HUES6 (cell line): ENCODE data around the gene SNTG2.
"Not testable (repeated sequence)": the region's sequence is repeated elsewhere in the genome, so short reads cannot be mapped to it uniquely, and the experiment has no call there.

Source experiments
- H3K27ac ChIP-seq: 2 replicates; pipeline ENCODE4 v1.7.0; 2013; ENCODE audit warnings: low read depth, mild to moderate bottlenecking, low read length, inconsistent platforms
- H3K27me3 ChIP-seq: 2 replicates; pipeline ENCODE4 v1.6.1; 2013; ENCODE audit warnings: low read length; ENCODE audit not compliant: control insufficient read depth, insufficient read depth
- H3K36me3 ChIP-seq: 2 replicates; pipeline ENCODE4 v1.6.1; 2013; ENCODE audit warnings: low read length; ENCODE audit not compliant: control insufficient read depth, insufficient read depth
- H3K4me1 ChIP-seq: 2 replicates; pipeline ENCODE4 v1.6.1; 2013; ENCODE audit warnings: low read length; ENCODE audit not compliant: control insufficient read depth, insufficient read depth
- H3K4me3 ChIP-seq: 2 replicates; pipeline ENCODE4 v1.5.1; 2013; ENCODE audit warnings: low read depth, low read length
- H3K9ac ChIP-seq: one replicate; pipeline ENCODE4 v1.6.1; 2013; ENCODE audit warnings: mild to moderate bottlenecking, low read length
- H3K9me3 ChIP-seq: 2 replicates; pipeline ENCODE4 v1.6.1; 2013; ENCODE audit warnings: low read depth, low read length; ENCODE audit not compliant: control insufficient read depth, insufficient read depth

SNTG2 gene

DNA sequence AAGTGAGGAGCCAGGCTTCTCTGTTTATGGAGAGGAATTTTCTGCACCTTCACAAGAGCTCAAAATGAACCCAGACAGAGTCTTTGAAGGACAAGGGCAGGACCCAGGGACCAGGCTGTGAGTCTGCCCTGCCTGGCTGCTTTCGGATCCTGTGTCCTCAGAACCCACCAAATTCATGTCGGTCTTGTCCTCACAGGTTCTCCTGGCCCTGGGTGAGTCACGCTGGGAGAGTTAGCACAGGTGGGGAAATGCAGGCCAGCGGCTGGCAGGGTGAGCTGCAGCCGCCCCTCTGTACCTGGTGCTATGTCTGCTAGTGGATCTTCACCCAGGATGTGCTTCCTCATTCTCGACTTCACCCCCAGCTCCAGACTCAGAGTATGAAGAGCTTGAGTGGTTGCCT lies 426.8 kb downstream of the SNTG2 start:
- Histone ChIP-seq H3K9ac (no peak overlapping the region), H3K27me3 (no peaks in the 10 kb centered on the region), H3K4me3 (no peak overlapping the region), H3K36me3 (no peaks in the 10 kb centered on the region), H3K9me3 (no peaks in the 10 kb centered on the region), H3K4me1 (peaks cover 8% of the 10 kb centered on the region; the same call in 1 of the 2 replicates), H3K27ac (no peak overlapping the region)

DNA sequence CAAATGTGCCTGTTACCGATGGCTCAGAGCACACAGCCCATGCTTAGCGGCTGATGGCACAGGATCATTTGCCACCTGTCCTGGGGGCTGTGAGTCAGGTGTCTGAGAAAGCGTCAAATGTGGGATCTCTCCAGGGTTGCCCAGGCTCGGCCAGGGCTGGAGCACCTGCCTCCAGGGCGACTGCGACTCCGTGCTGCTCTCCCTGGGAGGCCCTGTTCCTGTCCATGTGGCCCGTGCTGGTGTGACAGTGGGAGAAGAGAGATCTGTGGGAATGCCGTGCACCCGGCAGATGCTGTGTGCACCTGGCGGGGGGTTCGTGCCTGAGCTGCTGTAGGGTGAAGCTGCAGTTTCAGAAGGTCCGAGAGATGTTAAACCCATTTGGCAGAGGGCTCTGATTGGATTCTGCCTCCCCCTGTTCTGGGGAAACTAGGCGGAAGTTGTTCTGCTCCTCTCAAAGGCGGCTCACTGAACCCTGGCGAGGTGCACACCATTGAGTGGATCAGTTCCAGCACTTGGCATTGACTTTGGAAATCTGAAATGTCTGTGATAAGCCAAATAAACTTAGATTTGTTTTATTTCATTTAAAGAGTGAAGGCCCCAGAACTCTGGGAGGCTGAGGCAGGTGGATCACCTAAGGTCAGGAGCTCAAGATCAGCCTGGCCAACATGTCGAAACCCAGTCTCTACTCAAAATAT lies 428.0 kb downstream of the SNTG2 start:
- Histone ChIP-seq H3K4me1 (peaks cover 8% of the 10 kb centered on the region; the same call in 1 of the 2 replicates), H3K4me3 (no peak overlapping the region), H3K9me3 (no peaks in the 10 kb centered on the region), H3K36me3 (no peaks in the 10 kb centered on the region), H3K9ac (no peak overlapping the region), H3K27me3 (no peaks in the 10 kb centered on the region), H3K27ac (no peak overlapping the region)

DNA sequence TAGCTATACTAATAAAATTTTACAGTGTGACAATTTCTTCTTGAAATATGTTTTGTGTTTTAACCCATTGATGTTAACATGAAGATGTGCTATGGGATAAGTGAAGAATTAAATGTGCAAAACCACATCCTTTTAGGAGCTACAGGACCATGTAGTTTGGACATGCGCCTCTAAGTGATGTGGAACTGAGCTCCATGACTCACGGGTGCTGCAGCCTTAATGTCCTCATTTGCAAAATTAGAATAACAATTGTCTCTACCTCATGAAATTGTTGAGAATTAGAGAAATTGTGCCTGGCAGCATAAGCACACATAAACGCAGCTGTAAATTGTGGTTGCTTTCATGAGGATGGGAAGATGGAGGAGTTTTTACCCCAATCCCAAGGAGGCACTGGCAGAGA lies 431.0 kb downstream of the SNTG2 start:
- peaks cover 8% of the 10 kb centered on the region; the same call in 1 of the 2 replicates for H3K4me1 ChIP-seq
- H3K27ac ChIP-seq: no peak overlapping the region
- no peak overlapping the region for H3K4me3 ChIP-seq
- no peaks in the 10 kb centered on the region; the same call in 1 of the 2 replicates for H3K27me3 ChIP-seq
- H3K36me3 ChIP-seq: no peaks in the 10 kb centered on the region
- no peak overlapping the region for H3K9ac ChIP-seq
- H3K9me3 ChIP-seq: no peaks in the 10 kb centered on the region

DNA sequence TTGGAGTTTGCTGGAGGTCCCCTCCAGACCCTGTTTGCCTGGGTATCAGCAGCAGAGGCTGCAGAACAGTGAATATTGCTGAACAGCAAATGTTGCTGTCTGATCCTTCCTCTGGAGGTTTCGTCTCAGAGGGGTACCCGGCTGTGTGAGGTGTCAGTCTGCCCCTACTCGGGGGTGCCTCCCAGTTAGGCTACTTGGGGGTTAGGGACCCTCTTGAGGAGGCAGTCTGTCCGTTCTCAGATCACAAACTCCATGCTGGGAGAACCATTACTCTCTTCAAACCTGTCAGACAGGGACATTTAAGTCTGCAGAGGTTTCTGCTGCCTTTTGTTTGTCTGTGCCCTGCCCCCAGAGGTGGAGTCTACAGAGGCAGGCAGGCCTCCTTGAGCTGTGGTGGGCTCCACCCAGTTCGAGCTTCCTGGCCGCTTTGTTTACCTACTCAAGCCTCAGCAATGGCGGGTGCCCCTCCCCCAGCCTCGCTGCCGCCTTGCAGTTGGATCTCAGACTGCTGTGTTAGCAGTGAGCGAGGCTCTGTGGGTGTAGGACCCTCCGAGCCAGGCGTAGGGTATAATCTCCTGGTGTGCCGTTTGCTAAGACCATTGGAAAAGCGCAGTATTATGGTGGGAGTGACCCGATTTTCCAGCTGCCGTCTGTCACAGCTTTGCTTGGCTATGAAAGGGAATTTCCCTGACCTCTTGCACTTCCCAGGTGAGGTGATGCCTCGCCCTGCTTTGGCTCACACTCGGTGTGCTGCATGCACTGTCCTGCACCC lies 437.5 kb downstream of the SNTG2 start:
- not testable (repeated sequence) for H3K36me3 ChIP-seq, H3K27me3 ChIP-seq, H3K4me1 ChIP-seq, H3K9me3 ChIP-seq, H3K27ac ChIP-seq
- Histone ChIP-seq H3K4me3 (peak overlapping the region; percentile 60), H3K9ac (peak overlapping the region; percentile 46)

DNA sequence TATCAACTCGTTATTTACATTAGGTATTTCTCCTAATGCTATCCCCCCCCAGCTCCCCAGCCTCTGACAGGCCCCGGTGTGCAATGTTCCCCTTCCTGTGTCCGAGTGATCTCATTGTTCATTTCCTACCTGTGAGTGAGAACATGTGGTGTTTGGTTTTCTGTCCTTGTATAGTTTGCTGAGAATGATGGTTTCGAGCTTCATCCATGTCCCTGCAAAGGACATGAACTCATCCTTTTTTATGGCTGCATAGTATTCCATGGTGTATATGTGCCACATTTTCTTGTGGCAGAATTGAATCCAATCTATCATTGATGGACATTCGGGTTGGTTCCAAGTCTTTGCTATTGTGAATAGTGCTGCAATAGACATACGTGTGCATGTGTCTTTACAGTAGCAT lies 439.5 kb downstream of the SNTG2 start:
- H3K4me1 ChIP-seq: not testable (repeated sequence)

DNA sequence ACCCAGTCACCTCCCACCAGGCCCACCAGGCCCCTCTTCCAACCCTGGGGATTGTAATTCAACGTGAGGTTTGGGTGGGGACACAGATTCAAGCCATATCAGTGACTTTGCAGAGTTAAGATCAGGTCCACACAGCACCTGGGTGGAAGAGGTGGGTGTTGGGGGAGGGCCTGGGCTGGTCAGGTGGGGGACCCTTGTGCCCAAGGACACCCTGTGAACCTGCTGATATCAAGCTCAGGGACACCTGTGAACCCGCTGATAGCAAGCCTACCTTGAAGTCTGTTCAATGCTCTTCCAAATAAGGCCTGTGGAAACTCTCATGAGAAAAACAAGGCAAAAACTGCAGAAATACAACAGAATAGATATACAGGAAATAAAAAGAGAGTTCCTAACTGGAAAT lies 442.7 kb downstream of the SNTG2 start:
- Histone ChIP-seq H3K9me3 (no peaks in the 10 kb centered on the region), H3K27ac (no peak overlapping the region), H3K36me3 (no peaks in the 10 kb centered on the region), H3K4me1 (no peaks in the 10 kb centered on the region), H3K9ac (no peak overlapping the region), H3K27me3 (no peaks in the 10 kb centered on the region), H3K4me3 (no peak overlapping the region)

More for the DNA sequence above, 439.5 kb downstream of the SNTG2 start:
- H3K36me3 ChIP-seq, H3K27ac ChIP-seq, H3K9ac ChIP-seq, H3K27me3 ChIP-seq, H3K4me3 ChIP-seq, H3K9me3 ChIP-seq: not testable (repeated sequence)

DNA sequence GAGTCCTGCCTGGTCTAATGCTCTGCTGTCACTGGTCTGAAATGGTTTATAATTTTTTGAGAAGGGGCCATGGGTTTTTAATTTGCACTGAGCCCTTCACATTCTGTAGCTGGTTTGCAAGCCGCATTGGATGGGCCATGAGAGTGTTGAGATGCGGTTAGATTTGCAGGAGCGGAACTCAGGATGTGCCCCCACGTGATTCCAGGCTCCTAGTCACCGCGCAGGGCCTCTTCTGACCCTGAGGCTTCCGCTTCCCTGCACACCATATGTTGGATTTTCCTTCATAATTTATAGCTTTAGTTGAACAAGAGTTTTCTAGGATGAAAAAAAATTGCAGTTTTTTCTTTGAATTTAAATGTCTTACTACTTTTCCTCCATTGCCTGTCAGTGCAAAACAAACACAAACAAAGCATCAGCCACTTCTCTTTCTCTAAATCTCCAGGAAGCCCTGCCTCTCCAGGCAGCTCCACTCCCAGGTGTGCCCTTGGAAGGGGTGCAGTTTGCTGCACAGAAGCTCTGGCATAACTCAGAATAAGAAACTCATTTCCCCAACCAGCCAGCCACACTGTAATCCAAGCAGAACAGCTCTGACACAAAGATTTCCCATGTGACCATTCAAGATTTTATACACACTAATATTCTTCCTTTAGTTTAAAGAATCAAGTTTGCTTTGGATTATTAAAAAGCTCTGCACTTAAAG lies 444.2 kb downstream of the SNTG2 start:
- no peaks in the 10 kb centered on the region for H3K4me1 ChIP-seq
- H3K36me3 ChIP-seq: no peaks in the 10 kb centered on the region
- no peak overlapping the region for H3K9ac ChIP-seq
- H3K4me3 ChIP-seq: no peak overlapping the region
- H3K27ac ChIP-seq: no peak overlapping the region
- no peaks in the 10 kb centered on the region for H3K9me3 ChIP-seq
- no peaks in the 10 kb centered on the region for H3K27me3 ChIP-seq

DNA sequence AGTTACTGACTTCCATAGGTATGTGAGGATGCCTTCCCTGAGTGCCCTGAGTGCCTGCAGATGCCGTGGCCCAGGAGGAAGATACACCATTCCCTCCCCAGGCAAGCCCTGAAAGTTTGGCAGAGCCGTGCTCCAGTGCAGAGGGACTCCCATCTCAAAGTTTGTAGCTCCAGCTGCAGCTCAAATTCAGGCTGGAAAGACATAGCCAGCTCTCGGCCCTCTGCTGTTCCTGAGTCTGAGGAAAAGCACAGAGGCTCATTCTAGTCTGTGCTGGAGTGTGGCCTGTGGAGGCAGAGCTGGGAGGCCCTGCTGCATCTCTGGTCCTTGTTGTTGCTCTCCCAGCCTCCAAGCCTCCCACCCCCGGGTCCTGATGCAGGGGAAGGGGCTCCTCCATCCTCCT lies 446.7 kb downstream of the SNTG2 start:
- Histone ChIP-seq H3K27me3 (no peaks in the 10 kb centered on the region), H3K27ac (no peak overlapping the region), H3K4me1 (no peaks in the 10 kb centered on the region), H3K36me3 (no peaks in the 10 kb centered on the region), H3K4me3 (no peak overlapping the region), H3K9me3 (no peaks in the 10 kb centered on the region), H3K9ac (no peak overlapping the region)

DNA sequence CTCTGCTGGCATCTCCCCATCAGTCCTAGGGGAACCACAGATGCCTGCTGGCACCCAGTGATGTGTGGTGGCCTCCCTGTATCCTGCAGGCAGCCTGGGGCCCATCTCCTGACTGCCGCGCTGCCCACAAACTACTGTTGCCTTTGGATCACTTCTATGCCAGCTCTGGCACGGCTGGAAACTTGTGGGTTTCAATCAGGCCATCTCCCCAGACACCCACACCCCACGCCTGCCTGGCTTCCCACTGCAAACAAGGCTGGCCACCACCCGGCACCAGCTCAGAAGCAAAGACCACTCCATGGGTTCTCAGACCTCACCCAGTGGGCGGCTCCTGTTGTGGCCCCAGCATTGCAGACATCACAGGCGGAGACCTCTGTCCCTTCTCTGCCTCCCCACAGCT lies 447.5 kb downstream of the SNTG2 start:
- Histone ChIP-seq H3K9me3 (no peaks in the 10 kb centered on the region), H3K4me3 (no peak overlapping the region), H3K27ac (no peak overlapping the region), H3K36me3 (no peaks in the 10 kb centered on the region), H3K4me1 (no peaks in the 10 kb centered on the region), H3K9ac (no peak overlapping the region), H3K27me3 (no peaks in the 10 kb centered on the region)

DNA sequence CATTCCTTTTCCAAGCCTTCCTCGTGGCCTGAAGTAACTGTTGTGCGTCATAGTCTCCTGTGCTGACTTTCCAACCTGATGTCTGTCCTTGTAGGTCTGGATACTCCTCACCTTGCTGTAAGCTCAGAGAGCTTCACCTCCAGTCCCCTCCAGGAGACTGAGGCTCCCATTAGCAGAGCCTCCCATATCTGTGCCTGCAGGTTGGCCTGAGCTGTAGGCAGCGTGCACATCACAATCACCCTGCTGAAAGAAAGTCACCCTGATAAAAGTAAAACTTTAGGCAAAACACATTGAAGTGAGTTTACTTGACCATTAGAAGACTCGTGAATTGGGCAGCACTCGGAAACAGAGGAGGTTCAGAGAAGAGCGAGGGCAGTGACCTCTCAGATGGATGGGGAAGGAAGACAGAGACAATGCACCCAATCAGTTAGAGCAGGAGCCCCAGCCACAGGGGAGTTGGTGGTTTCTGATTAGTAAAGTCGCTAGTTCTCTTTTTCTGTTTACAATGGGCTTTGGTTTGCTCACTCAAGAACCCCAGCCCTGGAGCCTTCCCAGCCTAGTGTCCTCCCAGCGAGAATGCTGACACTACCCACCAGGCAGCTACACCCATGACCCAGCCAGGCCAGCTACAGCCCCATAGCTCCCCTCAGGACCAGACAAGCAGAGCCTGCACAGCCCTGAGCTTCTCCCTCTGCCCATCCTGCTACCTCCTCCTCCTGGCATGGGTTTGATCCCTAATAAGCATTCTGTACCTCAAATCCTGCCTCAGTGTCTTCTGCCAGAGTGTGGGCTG lies 450.5 kb downstream of the SNTG2 start:
- Histone ChIP-seq H3K9ac (no peak overlapping the region), H3K36me3 (no peaks in the 10 kb centered on the region), H3K9me3 (no peaks in the 10 kb centered on the region), H3K4me3 (no peak overlapping the region), H3K4me1 (no peaks in the 10 kb centered on the region), H3K27ac (no peak overlapping the region), H3K27me3 (no peaks in the 10 kb centered on the region)
